ENCODE measurements around the gene CPZ.

DNA sequence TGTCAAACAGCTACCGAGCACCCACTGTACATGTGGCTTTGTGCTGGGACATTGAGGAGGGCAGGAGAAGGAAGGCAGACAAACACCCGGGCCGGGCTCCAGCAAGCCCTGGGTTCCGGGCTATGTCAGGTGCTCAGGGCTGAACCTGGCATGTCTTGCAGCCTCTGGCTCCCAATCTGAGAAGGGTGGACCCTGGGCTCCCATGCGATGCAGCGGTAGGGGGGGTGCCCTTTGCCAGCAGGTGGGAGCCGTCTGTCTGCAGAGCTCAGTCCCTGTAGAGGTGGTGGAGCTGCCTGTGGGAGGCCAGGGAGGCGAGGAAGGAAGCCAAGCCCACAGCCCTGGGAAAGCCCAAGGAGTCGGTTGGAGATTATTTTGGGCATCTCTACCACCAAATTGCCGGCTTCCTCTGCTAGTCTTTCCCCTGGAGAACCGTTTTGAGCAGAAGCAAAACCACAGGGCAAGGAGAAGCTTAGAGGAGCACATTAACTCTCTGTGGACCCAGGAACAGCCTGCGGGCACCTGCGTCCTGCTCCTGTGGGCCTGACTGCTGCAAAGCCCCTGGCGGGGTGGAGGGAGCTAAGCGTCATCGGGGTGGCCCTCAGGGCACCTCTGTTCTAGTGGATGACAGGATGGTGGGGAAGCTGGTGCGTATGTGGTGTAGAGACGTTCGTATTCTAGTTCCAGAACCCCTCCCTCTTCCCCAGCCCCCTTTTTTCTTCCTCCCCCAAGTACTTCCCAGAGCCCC, 10.3 kb downstream of the CPZ start:
- TF ChIP-seq, protein P1, sequence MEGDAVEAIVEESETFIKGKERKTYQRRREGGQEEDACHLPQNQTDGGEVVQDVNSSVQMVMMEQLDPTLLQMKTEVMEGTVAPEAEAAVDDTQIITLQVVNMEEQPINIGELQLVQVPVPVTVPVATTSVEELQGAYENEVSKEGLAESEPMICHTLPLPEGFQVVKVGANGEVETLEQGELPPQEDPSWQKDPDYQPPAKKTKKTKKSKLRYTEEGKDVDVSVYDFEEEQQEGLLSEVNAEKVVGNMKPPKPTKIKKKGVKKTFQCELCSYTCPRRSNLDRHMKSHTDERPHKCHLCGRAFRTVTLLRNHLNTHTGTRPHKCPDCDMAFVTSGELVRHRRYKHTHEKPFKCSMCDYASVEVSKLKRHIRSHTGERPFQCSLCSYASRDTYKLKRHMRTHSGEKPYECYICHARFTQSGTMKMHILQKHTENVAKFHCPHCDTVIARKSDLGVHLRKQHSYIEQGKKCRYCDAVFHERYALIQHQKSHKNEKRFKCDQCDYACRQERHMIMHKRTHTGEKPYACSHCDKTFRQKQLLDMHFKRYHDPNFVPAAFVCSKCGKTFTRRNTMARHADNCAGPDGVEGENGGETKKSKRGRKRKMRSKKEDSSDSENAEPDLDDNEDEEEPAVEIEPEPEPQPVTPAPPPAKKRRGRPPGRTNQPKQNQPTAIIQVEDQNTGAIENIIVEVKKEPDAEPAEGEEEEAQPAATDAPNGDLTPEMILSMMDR (IDR thresholded peaks at IDR 0.05), result no peak
- no peak for TF ChIP-seq POLR2A (IDR thresholded peaks at IDR 0.05)

Data from Peyer's patch (tissue), 4 donors.